MM.1S (cell line): Measurements from ENCODE around the gene NCBP1.

Experiments
- CTCF ChIP-seq: fragments of 300-600 bp; sonication (generic); IDR thresholded peaks from 2 replicates; pipeline ENCODE4 v1.5.1; 2016; ENCODE audit warnings: antibody characterized with exemption, low read length, mixed read lengths
- EZH2phosphoT487 ChIP-seq: fragments of 300-600 bp; sonication (generic); IDR thresholded peaks from 2 replicates; pipeline ENCODE4 v1.6.1; 2018; ENCODE audit warnings: antibody characterized with exemption, low read length

GRCh38 chr9:97695995-97696802 is 62.6 kb downstream of the NCBP1 start:
- TF ChIP-seq CTCF: no peak
- TF ChIP-seq EZH2phosphoT487: no peak
